IMR-90 (cell line): ENCODE data around the gene ZCCHC24. TPM values are rescaled to one million over a fixed set of nuclear protein-coding genes. Genes with fewer than 3 reads are reported as not detected.
A peak's percentile ranks its signal among the peaks of the same experiment; 100 is the strongest.

ENCODE experiments used
- ATAC-seq: fragments of 200-7000 bp; cut with Tn5 transposase; 2 replicates; pipeline ENCODE4 v1.9.1; 2020; ENCODE audit warnings: low read depth, mild to moderate bottlenecking, moderate library complexity
- BruUV-seq: library from RNA; stranded (reverse); fragments of 400-500 nt; replicated peaks from 2 replicates; lab custom pipeline; 2021; lab: Mats Ljungman, UMichigan
- CTCF ChIA-PET: fragments of 300-600 bp; formaldehyde crosslinking; extraction: SDS; loops from one replicate; lab custom pipeline; 2021; ENCODE audit warnings: antibody characterized with exemption; lab: Yijun Ruan, JAX
- POLR2A ChIA-PET: fragments of 300-600 bp; sonication (Branson Sonifier 250); formaldehyde crosslinking; loops from one replicate; lab custom pipeline; 2022; ENCODE audit warnings: antibody characterized with exemption; ENCODE audit not compliant: unreplicated experiment; lab: Charles Lee
- DNase-seq: peaks from one replicate; pipeline ENCODE4 v3.0.0; 2013
- H2AFZ ChIP-seq: replicated peaks from 2 replicates; pipeline ENCODE3; 2013; ENCODE audit warnings: low read length, mild to moderate bottlenecking; ENCODE audit not compliant: poor library complexity
- H2AK5ac ChIP-seq: 2 replicates; pipeline ENCODE4 v1.6.1; 2013; ENCODE audit warnings: low read depth, low read length, inconsistent platforms
- H2AK9ac ChIP-seq: replicated peaks from 2 replicates; pipeline ENCODE3; 2013; ENCODE audit warnings: mild to moderate bottlenecking, low read depth, low read length, moderate library complexity; ENCODE audit not compliant: poor library complexity
- H2BK120ac ChIP-seq: 2 replicates; pipeline ENCODE4 v1.6.1; 2013; ENCODE audit warnings: low read depth, low read length, inconsistent platforms
- H2BK15ac ChIP-seq: 3 replicates; pipeline ENCODE4 v1.6.1; 2013; ENCODE audit warnings: low read depth, low read length, inconsistent platforms
- H2BK20ac ChIP-seq: 2 replicates; pipeline ENCODE4 v1.6.1; 2013; ENCODE audit warnings: low read depth, mild to moderate bottlenecking, inconsistent platforms, low read length, moderate library complexity
- H2BK5ac ChIP-seq: 2 replicates; pipeline ENCODE4 v1.6.1; 2013; ENCODE audit warnings: mild to moderate bottlenecking, low read depth, low read length, inconsistent platforms; ENCODE audit not compliant: poor library complexity, severe bottlenecking
- H3K14ac ChIP-seq: replicated peaks from 2 replicates; pipeline ENCODE4 v1.6.1; 2013; ENCODE audit warnings: low read depth, low read length, inconsistent platforms
- H3K18ac ChIP-seq: 2 replicates; pipeline ENCODE4 v1.6.1; 2013; ENCODE audit warnings: low read depth, low read length, control low read depth
- H3K23ac ChIP-seq: 2 replicates; pipeline ENCODE4 v1.6.1; 2013; ENCODE audit warnings: low read depth, low read length, inconsistent platforms
- H3K27ac ChIP-seq: 2 replicates; pipeline ENCODE4 v1.5.1; 2013; ENCODE audit warnings: mild to moderate bottlenecking, control low read depth, low read length; ENCODE audit not compliant: insufficient read depth
- H3K27me3 ChIP-seq: 2 replicates; pipeline ENCODE4 v1.6.1; 2013; ENCODE audit warnings: low read length; ENCODE audit not compliant: control insufficient read depth, insufficient read depth
- H3K36me3 ChIP-seq: 2 replicates; pipeline ENCODE4 v1.6.1; 2013; ENCODE audit warnings: low read length, mixed read lengths; ENCODE audit not compliant: control insufficient read depth, insufficient read depth
- H3K4ac ChIP-seq: 2 replicates; pipeline ENCODE4 v1.6.1; 2013; ENCODE audit warnings: low read depth, low read length, inconsistent platforms
- H3K4me1 ChIP-seq: 2 replicates; pipeline ENCODE4 v1.6.1; 2013; ENCODE audit warnings: low read length, mixed read lengths; ENCODE audit not compliant: control insufficient read depth, insufficient read depth
- H3K4me2 ChIP-seq: 2 replicates; pipeline ENCODE4 v1.6.1; 2013; ENCODE audit warnings: low read depth, mild to moderate bottlenecking, control low read depth, low read length, moderate library complexity
- H3K4me3 ChIP-seq: 2 replicates; pipeline ENCODE4 v1.5.1; 2013; ENCODE audit warnings: low read depth, mild to moderate bottlenecking, control low read depth, low read length, moderate library complexity; ENCODE audit not compliant: insufficient read depth
- H3K56ac ChIP-seq: 2 replicates; pipeline ENCODE4 v1.6.1; 2013; ENCODE audit warnings: low read length, inconsistent platforms; ENCODE audit not compliant: insufficient read depth; ENCODE audit errors: extremely low read depth
- H3K79me1 ChIP-seq, 2 experiments: 2 replicates each; pipeline ENCODE4 v1.6.1; 2013; ENCODE audit warnings: low read length in 2 of 2, inconsistent platforms in 1 of 2, low read depth in 1 of 2
- H3K9ac ChIP-seq: 2 replicates; pipeline ENCODE4 v1.6.1; 2013; ENCODE audit warnings: low read depth, low read length, control low read depth
- H3K9me1 ChIP-seq: 2 replicates; pipeline ENCODE4 v1.6.1; 2013; ENCODE audit warnings: low read length, inconsistent platforms; ENCODE audit not compliant: insufficient read depth
- H3K9me3 ChIP-seq: 2 replicates; pipeline ENCODE4 v1.6.1; 2013; ENCODE audit warnings: low read length; ENCODE audit not compliant: control insufficient read depth, insufficient read depth
- H4K20me1 ChIP-seq: 2 replicates; pipeline ENCODE4 v1.6.1; 2013; ENCODE audit warnings: low read length, inconsistent platforms; ENCODE audit not compliant: insufficient read depth
- H4K5ac ChIP-seq: 2 replicates; pipeline ENCODE4 v1.6.1; 2013; ENCODE audit warnings: mild to moderate bottlenecking, low read depth, low read length, control low read depth
- H4K8ac ChIP-seq, 2 experiments: 2 replicates each; pipeline ENCODE4 v1.6.1; 2013; ENCODE audit warnings: low read depth in 2 of 2, low read length in 2 of 2, control low read depth in 1 of 2, inconsistent platforms in 1 of 2
- H4K91ac ChIP-seq: 2 replicates; pipeline ENCODE4 v1.6.1; 2013; ENCODE audit warnings: low read depth, low read length, inconsistent platforms; ENCODE audit not compliant: insufficient read depth
- BHLHE40 ChIP-seq: fragments of 150-350 bp; IDR thresholded peaks from 2 replicates; pipeline ENCODE4 v1.6.1; 2016; ENCODE audit warnings: mild to moderate bottlenecking, low read depth, low read length
- CEBPB ChIP-seq: IDR thresholded peaks from 2 replicates; pipeline ENCODE4 v1.6.1; 2012; ENCODE audit warnings: low read depth, low read length, improper control_type of control experiment
- CHD1 ChIP-seq: IDR thresholded peaks from 2 replicates; pipeline ENCODE4 v1.6.1; 2012; ENCODE audit warnings: low read depth, low read length, improper control_type of control experiment
- CTCF ChIP-seq: conservative IDR thresholded peaks from 2 replicates; pipeline ENCODE4 v1.5.1; 2012; ENCODE audit warnings: mild to moderate bottlenecking, low read depth, low read length, improper control_type of control experiment
- MAFK ChIP-seq: IDR thresholded peaks from 2 replicates; pipeline ENCODE4 v1.6.1; 2012; ENCODE audit warnings: low read depth, low read length, improper control_type of control experiment
- MAZ ChIP-seq: IDR thresholded peaks from 2 replicates; pipeline ENCODE4 v1.6.1; 2012; ENCODE audit warnings: low read depth, mild to moderate bottlenecking, low read length, improper control_type of control experiment, moderate library complexity, borderline replicate concordance
- MXI1 ChIP-seq: IDR thresholded peaks from 2 replicates; pipeline ENCODE4 v1.6.1; 2012; ENCODE audit warnings: low read depth, mild to moderate bottlenecking, low read length, moderate library complexity, borderline replicate concordance
- NFE2L2 ChIP-seq: fragments of 150-350 bp; IDR thresholded peaks from 2 replicates; pipeline ENCODE4 v1.6.1; 2016; ENCODE audit warnings: low read depth, mild to moderate bottlenecking, low read length
- POLR2A ChIP-seq: IDR thresholded peaks from 2 replicates; pipeline ENCODE4 v1.6.1; 2012; ENCODE audit warnings: mild to moderate bottlenecking, low read depth, low read length
- RAD21 ChIP-seq: IDR thresholded peaks from 2 replicates; pipeline ENCODE4 v1.6.1; 2012; ENCODE audit warnings: low read length, improper control_type of control experiment
- RCOR1 ChIP-seq: IDR thresholded peaks from 2 replicates; pipeline ENCODE4 v1.6.1; 2012; ENCODE audit warnings: mild to moderate bottlenecking, low read length, improper control_type of control experiment; ENCODE audit not compliant: insufficient replicate concordance
- SMC3 ChIP-seq: fragments of 150-350 bp; IDR thresholded peaks from 2 replicates; pipeline ENCODE4 v1.6.1; 2016; ENCODE audit warnings: low read depth, mild to moderate bottlenecking, antibody characterized with exemption, low read length, moderate library complexity
- USF2 ChIP-seq: fragments of 150-350 bp; IDR thresholded peaks from 2 replicates; pipeline ENCODE4 v1.6.1; 2017; ENCODE audit warnings: mild to moderate bottlenecking, antibody characterized with exemption, low read length, low read depth
- WGBS, 2 experiments: methylation state at CpG; one replicate each; pipeline versions ENCODE4 v1.1.5 to v1.1.7; 2013; ENCODE audit warnings: missing lambda C conversion rate in 2 of 2; ENCODE audit not compliant: insufficient read length in 1 of 2; ENCODE audit errors: extremely low coverage in 2 of 2; 5-methylcytosine and 5-hydroxymethylcytosine counted together
- dilution Hi-C: fragments of 300-500 bp; cut with HindIII; formaldehyde crosslinking; loops from one replicate; pipeline ENCODE4 v1.14.3; 2018; ENCODE audit warnings: low sequenced_read_pairs; ENCODE audit not compliant: unreplicated experiment
- in situ Hi-C: fragments of 300-500 bp; cut with MboI; formaldehyde crosslinking; loops from 3 replicates; pipeline ENCODE4 v1.14.3; 2019; ENCODE audit warnings: low sequenced_read_pairs, inconsistent platforms, mixed read lengths
- intact Hi-C: fragments of 100-400 bp; cut with micrococcal nuclease; formaldehyde crosslinking; loops from 2 replicates; pipeline ENCODE4 v1.10.0; 2022
- polyA plus RNA-seq, 3 experiments: library from polyadenylated mRNA; depleted of rRNA; stranded (reverse); fragments of >200 nt; gene quantifications; 2 replicates each; pipeline ENCODE4 v1.2.3, GENCODE V29; 2012; ENCODE audit warnings: low replicate concordance in 1 of 3
- total RNA-seq: library from RNA; depleted of rRNA; stranded (reverse); fragments of >200 nt; gene quantifications from 2 replicates; pipeline ENCODE4 v1.2.3, GENCODE V29; 2012

ZCCHC24 gene
- total and polyA plus RNA-seq, 2 of the 4 experiments (the other 2 are of a cell fraction), result 15.1 to 25.9 TPM

GRCh38 chr10:79407811-79408795 lies 37.3 kb downstream of the ZCCHC24 start:
- Histone ChIP-seq H3K56ac (no peak overlapping the region), H3K4me1 (peaks cover 66% of the 10 kb centered on the region), H3K9ac (no peak overlapping the region), H2BK120ac (peak overlapping the region; percentile 3; the same call in 1 of the 2 replicates), H3K4me2 (no peak overlapping the region), H2BK20ac (no peak overlapping the region), H3K9me3 (no peaks in the 10 kb centered on the region), H3K27ac (peak overlapping the region; percentile 36; the same call in 1 of the 2 replicates), H2AK9ac (peak overlapping the region; percentile 55), H3K14ac (0 out of 2 replicates have a peak overlapping the region, but pooled peaks have one; percentile 45), H3K4ac (peak overlapping the region; percentile 37; the same call in 1 of the 2 replicates), H2AK5ac (peak overlapping the region; percentile 44), H3K36me3 (peaks cover 49% of the 10 kb centered on the region), H3K27me3 (no peaks in the 10 kb centered on the region), H3K79me1 (peaks cover 41 to 67% of the 10 kb centered on the region in 2 experiments), H2BK15ac (no peak overlapping the region), H3K18ac (peak overlapping the region; percentile 7; the same call in 1 of the 2 replicates), H3K23ac (no peak overlapping the region), H2AFZ (peak overlapping the region; percentile 36), H4K91ac (no peak overlapping the region), H4K5ac (no peak overlapping the region; the same call in 1 of the 2 replicates), H4K8ac (no peak overlapping the region), H3K9me1 (peaks cover 51% of the 10 kb centered on the region), H3K4me3 (no peak overlapping the region), H4K20me1 (peaks cover 51% of the 10 kb centered on the region), H2BK5ac (no peak overlapping the region)
- intact Hi-C loops (no loop called here), in situ Hi-C loops (no loop called here), dilution Hi-C loops (no loop called here)
- WGBS, 2 experiments, result 40% methylated on average over 2 of the region's 17 CpGs; no CpG with 5 or more reads in 1 of the 2 experiments
- TF ChIP-seq RAD21 (no peak), MXI1 (no peak), SMC3 (no peak), RCOR1 (no peak), NFE2L2 (no peak), USF2 (no peak), MAFK (no peak), CTCF (no peak), POLR2A (no peak), BHLHE40 (no peak), CEBPB (no peak), CHD1 (no peak), MAZ (no peak)
- DNase-seq (peak; percentile 66), ATAC-seq (peak; percentile 46)
- CTCF ChIA-PET, result no interaction called here
- BruUV-seq, result no TSS peak
- POLR2A ChIA-PET, result no interaction called here
